ENCODE measurements around the gene LPP.

DNA sequence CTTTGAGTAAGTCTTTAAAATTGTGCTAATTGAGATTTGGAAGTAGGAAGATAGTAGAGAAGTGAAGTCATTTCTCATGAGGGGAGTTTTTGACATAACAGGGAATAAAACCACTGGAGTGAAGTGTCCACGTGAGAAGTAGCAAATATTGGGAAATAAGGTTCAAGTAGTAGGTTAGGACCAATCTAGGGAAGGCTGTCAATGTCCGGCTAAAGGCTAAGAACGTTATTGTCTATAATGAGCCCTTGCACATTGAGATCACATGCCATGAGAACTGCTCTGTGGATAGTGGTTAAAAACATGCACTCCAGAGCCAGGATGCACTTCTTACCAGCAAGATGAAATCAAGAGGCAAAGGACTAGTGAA, 557.9 kb downstream of the LPP start:
- TF ChIP-seq, protein P1, sequence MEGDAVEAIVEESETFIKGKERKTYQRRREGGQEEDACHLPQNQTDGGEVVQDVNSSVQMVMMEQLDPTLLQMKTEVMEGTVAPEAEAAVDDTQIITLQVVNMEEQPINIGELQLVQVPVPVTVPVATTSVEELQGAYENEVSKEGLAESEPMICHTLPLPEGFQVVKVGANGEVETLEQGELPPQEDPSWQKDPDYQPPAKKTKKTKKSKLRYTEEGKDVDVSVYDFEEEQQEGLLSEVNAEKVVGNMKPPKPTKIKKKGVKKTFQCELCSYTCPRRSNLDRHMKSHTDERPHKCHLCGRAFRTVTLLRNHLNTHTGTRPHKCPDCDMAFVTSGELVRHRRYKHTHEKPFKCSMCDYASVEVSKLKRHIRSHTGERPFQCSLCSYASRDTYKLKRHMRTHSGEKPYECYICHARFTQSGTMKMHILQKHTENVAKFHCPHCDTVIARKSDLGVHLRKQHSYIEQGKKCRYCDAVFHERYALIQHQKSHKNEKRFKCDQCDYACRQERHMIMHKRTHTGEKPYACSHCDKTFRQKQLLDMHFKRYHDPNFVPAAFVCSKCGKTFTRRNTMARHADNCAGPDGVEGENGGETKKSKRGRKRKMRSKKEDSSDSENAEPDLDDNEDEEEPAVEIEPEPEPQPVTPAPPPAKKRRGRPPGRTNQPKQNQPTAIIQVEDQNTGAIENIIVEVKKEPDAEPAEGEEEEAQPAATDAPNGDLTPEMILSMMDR (IDR thresholded peaks at IDR 0.05) = no peak
- TF ChIP-seq, protein P2, sequence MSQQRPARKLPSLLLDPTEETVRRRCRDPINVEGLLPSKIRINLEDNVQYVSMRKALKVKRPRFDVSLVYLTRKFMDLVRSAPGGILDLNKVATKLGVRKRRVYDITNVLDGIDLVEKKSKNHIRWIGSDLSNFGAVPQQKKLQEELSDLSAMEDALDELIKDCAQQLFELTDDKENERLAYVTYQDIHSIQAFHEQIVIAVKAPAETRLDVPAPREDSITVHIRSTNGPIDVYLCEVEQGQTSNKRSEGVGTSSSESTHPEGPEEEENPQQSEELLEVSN (IDR thresholded peaks at IDR 0.05; ENCODE audit: borderline replicate concordance, low read depth) = no peak
- no peak for TF ChIP-seq MAFK (IDR thresholded peaks at IDR 0.05; ENCODE audit: partially characterized antibody)
- TF ChIP-seq, protein P3, sequence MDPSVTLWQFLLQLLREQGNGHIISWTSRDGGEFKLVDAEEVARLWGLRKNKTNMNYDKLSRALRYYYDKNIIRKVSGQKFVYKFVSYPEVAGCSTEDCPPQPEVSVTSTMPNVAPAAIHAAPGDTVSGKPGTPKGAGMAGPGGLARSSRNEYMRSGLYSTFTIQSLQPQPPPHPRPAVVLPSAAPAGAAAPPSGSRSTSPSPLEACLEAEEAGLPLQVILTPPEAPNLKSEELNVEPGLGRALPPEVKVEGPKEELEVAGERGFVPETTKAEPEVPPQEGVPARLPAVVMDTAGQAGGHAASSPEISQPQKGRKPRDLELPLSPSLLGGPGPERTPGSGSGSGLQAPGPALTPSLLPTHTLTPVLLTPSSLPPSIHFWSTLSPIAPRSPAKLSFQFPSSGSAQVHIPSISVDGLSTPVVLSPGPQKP (IDR thresholded peaks at IDR 0.05; ENCODE audit: low read depth, low read length) = no peak
- TF ChIP-seq BHLHE40 (IDR thresholded peaks at IDR 0.05; ENCODE audit: low read depth, low read length) = no peak
- no peak for TF ChIP-seq POLR2A (IDR thresholded peaks at IDR 0.05; ENCODE audit: low read length)
- no peak for TF ChIP-seq CHD2 (IDR thresholded peaks at IDR 0.05; ENCODE audit: low read length, partially characterized antibody)
- no peak for TF ChIP-seq HOXB5 (CRISPR knock-in tag; IDR thresholded peaks at IDR 0.05)
- TF ChIP-seq FOSB (CRISPR knock-in tag; IDR thresholded peaks at IDR 0.05) = no peak
- TF ChIP-seq, protein P4, sequence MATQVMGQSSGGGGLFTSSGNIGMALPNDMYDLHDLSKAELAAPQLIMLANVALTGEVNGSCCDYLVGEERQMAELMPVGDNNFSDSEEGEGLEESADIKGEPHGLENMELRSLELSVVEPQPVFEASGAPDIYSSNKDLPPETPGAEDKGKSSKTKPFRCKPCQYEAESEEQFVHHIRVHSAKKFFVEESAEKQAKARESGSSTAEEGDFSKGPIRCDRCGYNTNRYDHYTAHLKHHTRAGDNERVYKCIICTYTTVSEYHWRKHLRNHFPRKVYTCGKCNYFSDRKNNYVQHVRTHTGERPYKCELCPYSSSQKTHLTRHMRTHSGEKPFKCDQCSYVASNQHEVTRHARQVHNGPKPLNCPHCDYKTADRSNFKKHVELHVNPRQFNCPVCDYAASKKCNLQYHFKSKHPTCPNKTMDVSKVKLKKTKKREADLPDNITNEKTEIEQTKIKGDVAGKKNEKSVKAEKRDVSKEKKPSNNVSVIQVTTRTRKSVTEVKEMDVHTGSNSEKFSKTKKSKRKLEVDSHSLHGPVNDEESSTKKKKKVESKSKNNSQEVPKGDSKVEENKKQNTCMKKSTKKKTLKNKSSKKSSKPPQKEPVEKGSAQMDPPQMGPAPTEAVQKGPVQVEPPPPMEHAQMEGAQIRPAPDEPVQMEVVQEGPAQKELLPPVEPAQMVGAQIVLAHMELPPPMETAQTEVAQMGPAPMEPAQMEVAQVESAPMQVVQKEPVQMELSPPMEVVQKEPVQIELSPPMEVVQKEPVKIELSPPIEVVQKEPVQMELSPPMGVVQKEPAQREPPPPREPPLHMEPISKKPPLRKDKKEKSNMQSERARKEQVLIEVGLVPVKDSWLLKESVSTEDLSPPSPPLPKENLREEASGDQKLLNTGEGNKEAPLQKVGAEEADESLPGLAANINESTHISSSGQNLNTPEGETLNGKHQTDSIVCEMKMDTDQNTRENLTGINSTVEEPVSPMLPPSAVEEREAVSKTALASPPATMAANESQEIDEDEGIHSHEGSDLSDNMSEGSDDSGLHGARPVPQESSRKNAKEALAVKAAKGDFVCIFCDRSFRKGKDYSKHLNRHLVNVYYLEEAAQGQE (IDR thresholded peaks at IDR 0.05) = no peak
- TF ChIP-seq, protein P5, sequence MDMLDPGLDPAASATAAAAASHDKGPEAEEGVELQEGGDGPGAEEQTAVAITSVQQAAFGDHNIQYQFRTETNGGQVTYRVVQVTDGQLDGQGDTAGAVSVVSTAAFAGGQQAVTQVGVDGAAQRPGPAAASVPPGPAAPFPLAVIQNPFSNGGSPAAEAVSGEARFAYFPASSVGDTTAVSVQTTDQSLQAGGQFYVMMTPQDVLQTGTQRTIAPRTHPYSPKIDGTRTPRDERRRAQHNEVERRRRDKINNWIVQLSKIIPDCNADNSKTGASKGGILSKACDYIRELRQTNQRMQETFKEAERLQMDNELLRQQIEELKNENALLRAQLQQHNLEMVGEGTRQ (IDR thresholded peaks at IDR 0.05) = no peak
- TF ChIP-seq RFX5 (IDR thresholded peaks at IDR 0.05) = no peak
- TF ChIP-seq SMC3 (IDR thresholded peaks at IDR 0.05) = no peak
